ENCODE results near the gene ARID1A.
A peak's percentile ranks its signal among the peaks of the same experiment; 100 is the strongest.

DNA sequence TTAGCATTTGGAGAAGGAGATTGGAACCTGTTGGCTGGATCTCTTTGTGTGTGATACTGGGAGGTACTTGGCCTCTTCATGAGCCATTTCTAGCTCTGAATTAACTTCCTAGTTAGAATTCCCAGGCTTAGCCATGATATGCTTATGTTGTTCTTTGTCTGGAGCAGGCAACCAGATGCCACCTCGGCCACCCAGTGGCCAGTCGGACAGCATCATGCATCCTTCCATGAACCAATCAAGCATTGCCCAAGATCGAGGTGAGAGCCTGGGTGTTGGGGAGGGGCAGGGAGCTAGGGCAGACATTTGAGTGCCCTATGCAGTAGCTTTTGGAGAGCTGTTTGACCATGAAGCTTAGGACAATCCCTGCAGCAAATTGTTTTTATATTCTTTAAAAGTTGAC, 65.4 kb downstream of the ARID1A start:
- TF ChIP-seq, protein P1, sequence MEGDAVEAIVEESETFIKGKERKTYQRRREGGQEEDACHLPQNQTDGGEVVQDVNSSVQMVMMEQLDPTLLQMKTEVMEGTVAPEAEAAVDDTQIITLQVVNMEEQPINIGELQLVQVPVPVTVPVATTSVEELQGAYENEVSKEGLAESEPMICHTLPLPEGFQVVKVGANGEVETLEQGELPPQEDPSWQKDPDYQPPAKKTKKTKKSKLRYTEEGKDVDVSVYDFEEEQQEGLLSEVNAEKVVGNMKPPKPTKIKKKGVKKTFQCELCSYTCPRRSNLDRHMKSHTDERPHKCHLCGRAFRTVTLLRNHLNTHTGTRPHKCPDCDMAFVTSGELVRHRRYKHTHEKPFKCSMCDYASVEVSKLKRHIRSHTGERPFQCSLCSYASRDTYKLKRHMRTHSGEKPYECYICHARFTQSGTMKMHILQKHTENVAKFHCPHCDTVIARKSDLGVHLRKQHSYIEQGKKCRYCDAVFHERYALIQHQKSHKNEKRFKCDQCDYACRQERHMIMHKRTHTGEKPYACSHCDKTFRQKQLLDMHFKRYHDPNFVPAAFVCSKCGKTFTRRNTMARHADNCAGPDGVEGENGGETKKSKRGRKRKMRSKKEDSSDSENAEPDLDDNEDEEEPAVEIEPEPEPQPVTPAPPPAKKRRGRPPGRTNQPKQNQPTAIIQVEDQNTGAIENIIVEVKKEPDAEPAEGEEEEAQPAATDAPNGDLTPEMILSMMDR (IDR thresholded peaks at IDR 0.05; ENCODE audit: control extremely low read depth in 1 of 3, insufficient read depth in 1 of 3, low read depth in 1 of 3, low read length in 3 of 3), result peak in 2 of 3 experiments; percentile 4 to 26; a peak in 2 of 4 replicates
- TF ChIP-seq ZNF274 (IDR thresholded peaks at IDR 0.05; ENCODE audit: borderline replicate concordance, extremely low read depth, low read length) (no peak), EZH2 (IDR thresholded peaks at IDR 0.05; ENCODE audit: low read depth, low read length, severe bottlenecking) (no peak), EP300 (IDR thresholded peaks at IDR 0.05; ENCODE audit: borderline replicate concordance in 1 of 2, low read depth in 2 of 2, low read length in 2 of 2) (no peak), CHD2 (IDR thresholded peaks at IDR 0.05; ENCODE audit: low read length) (no peak), POLR2A (IDR thresholded peaks at IDR 0.05; ENCODE audit: control extremely low read depth in 1 of 2, low read depth in 2 of 2, low read length in 2 of 2) (no peak), POLR2AphosphoS5 (IDR thresholded peaks at IDR 0.05; ENCODE audit: low read depth, low read length) (no peak)

Data from H1 (cell line).